ENCODE results near the gene CHRNA7. TPM values are rescaled to one million over a fixed set of nuclear protein-coding genes. Genes with fewer than 3 reads are reported as not detected.

The CHRNA7 gene
- total and polyA plus RNA-seq, 2 of the 8 experiments (the other 6 are each of a cell fraction or from before 2014, with no cell fraction given) = 7.5 to 11.0 TPM

- Histone ChIP-seq H2AFZ (ENCODE audit: low read length) (no peak overlapping the region), H3K27ac (ENCODE audit: low read depth, low read length) (no peak overlapping the region), H2BK12ac (ENCODE audit: low read depth, low read length) (no peak overlapping the region; the same call in 1 of the 2 replicates), H3K14ac (ENCODE audit: insufficient read length) (no peak overlapping the region), H2BK5ac (ENCODE audit: low read depth, low read length) (no peak overlapping the region), H3K23me2 (ENCODE audit: low read depth, low read length) (no peaks in the 10 kb centered on the region), H3K36me3 (ENCODE audit: control insufficient read depth in 2 of 4, insufficient read depth in 4 of 4, low read length in 3 of 4) (no peaks in the 10 kb centered on the region), H4K5ac (ENCODE audit: insufficient read length, low read depth, low read length) (no peak overlapping the region), H3K27me3 (replicated peaks in 1 of 4; ENCODE audit: control insufficient read depth in 3 of 4, extremely low read depth in 1 of 4, insufficient read depth in 3 of 4, low read length in 3 of 4) (no peaks in the 10 kb centered on the region), H3K9ac (replicated peaks in 1 of 4; ENCODE audit: extremely low read depth in 1 of 4, low read depth in 3 of 4, low read length in 3 of 4) (no peak overlapping the region), H3K9me3 (ENCODE audit: insufficient read depth in 2 of 2, low read depth in 1 of 2, low read length in 1 of 2) (no peaks in the 10 kb centered on the region), H4K8ac (ENCODE audit: extremely low read depth, insufficient read depth, low read length) (no peak overlapping the region), H3K18ac (ENCODE audit: extremely low read depth, low read length) (no peak overlapping the region; the same call in 1 of the 2 replicates), H3K4me2 (ENCODE audit: insufficient read depth in 1 of 2, low read depth in 2 of 2, low read length in 2 of 2) (no peak overlapping the region), H4K91ac (replicated peaks; ENCODE audit: insufficient read length, low read length) (no peak overlapping the region), H3K4me1 (replicated peaks in 1 of 4; ENCODE audit: control insufficient read depth in 3 of 4, insufficient read depth in 4 of 4, low read length in 3 of 4) (peaks cover 0 to 6% (median 4%) of the 10 kb centered on the region in 4 experiments; a peak in 4 of 7 replicates), H3K79me1 (ENCODE audit: low read depth, low read length) (no peaks in the 10 kb centered on the region), H2BK120ac (replicated peaks; ENCODE audit: low read depth, low read length) (no peak overlapping the region), H3K23ac (ENCODE audit: insufficient read length) (no peak overlapping the region), H3K4me3 (ENCODE audit: extremely low read depth in 1 of 4, insufficient read depth in 2 of 4, low read depth in 3 of 4, low read length in 4 of 4) (no peak overlapping the region), H3K79me2 (ENCODE audit: control insufficient read depth in 1 of 2, insufficient read depth in 2 of 2, low read length in 2 of 2) (no peaks in the 10 kb centered on the region), H4K20me1 (replicated peaks in 1 of 2; ENCODE audit: control insufficient read depth in 1 of 2, insufficient read depth in 2 of 2, low read length in 2 of 2) (no peaks in the 10 kb centered on the region), H3K56ac (replicated peaks; ENCODE audit: insufficient read length, low read depth, low read length) (no peak overlapping the region), H2AK5ac (ENCODE audit: low read depth, low read length) (no peak overlapping the region), H3K4ac (replicated peaks; ENCODE audit: insufficient read length, low read depth, low read length) (no peak overlapping the region), H2BK15ac (ENCODE audit: low read length) (no peak overlapping the region), H2BK20ac (ENCODE audit: low read length) (0 out of 2 replicates have a peak overlapping the region, but pooled peaks have one; percentile 41)
- FAIRE-seq (no peak), DNase-seq (ENCODE audit: low read depth in 1 of 2, low spot score in 2 of 2) (no peak)
- CTCF ChIA-PET (ENCODE audit: partially characterized antibody) = interaction anchor here (0.7 to 1.2 kb wide), 4 partner anchors 22 to 85 kb away, joined by 3 to 5 read pairs (median 4); no protein-coding TSS in a partner anchor
- POLR2A ChIA-PET (ENCODE audit: partially characterized antibody) = no interaction called here
- no peak for TF ChIP-seq ASH2L (IDR thresholded peaks at IDR 0.05; ENCODE audit: low read length)
- no peak for TF ChIP-seq CTBP2 (IDR thresholded peaks at IDR 0.05; ENCODE audit: borderline replicate concordance, insufficient read depth, insufficient read length, low read length)
- no peak for TF ChIP-seq RAD21 (IDR thresholded peaks at IDR 0.05 in 1 of 2, conservative IDR thresholded peaks at IDR 0.05 in 1 of 2; ENCODE audit: low read depth in 2 of 2, low read length in 2 of 2)
- TF ChIP-seq BACH1 (IDR thresholded peaks at IDR 0.05; ENCODE audit: low read length) = no peak
- TF ChIP-seq PHF8 (conservative IDR thresholded peaks at IDR 0.05; ENCODE audit: low read depth, low read length) = no peak
- TF ChIP-seq SRF (IDR thresholded peaks at IDR 0.05; ENCODE audit: low read depth, low read length) = no peak
- TF ChIP-seq NRF1 (IDR thresholded peaks at IDR 0.05; ENCODE audit: low read depth, low read length) = no peak
- no peak for TF ChIP-seq SAP30 (IDR thresholded peaks at IDR 0.05; ENCODE audit: insufficient read depth, insufficient replicate concordance, low read length)
- no peak for TF ChIP-seq TAF1 (IDR thresholded peaks at IDR 0.05; ENCODE audit: low read depth, low read length)
- no peak for TF ChIP-seq KDM4A (IDR thresholded peaks at IDR 0.05; ENCODE audit: low read depth, low read length, severe bottlenecking)
- TF ChIP-seq TAF7 (optimal IDR thresholded peaks at IDR 0.05; ENCODE audit: borderline replicate concordance, low read depth, low read length) = no peak
- TF ChIP-seq EP300 (IDR thresholded peaks at IDR 0.05; ENCODE audit: borderline replicate concordance in 1 of 2, low read depth in 2 of 2, low read length in 2 of 2) = no peak
- TF ChIP-seq GTF2F1 (IDR thresholded peaks at IDR 0.05; ENCODE audit: borderline replicate concordance, low read depth, low read length) = no peak
- TF ChIP-seq BCL11A (IDR thresholded peaks at IDR 0.05; ENCODE audit: low read depth in 2 of 2, low read length in 2 of 2) = no peak
Measured at GRCh38 chr15:32089851-32090359, 59.6 kb downstream of the CHRNA7 start.

All from H1 (cell line).